CD4-positive, alpha-beta T cell treated with Interleukin-12 subunit alpha and Interleukin-12 subunit beta, for 1 hour (primary cell): ENCODE data around the gene NKX2-4.

Experiments used
- DNase-seq: peaks from one replicate; pipeline ENCODE4 v3.0.0-alpha.2; 2020

NKX2-4 gene

DNA sequence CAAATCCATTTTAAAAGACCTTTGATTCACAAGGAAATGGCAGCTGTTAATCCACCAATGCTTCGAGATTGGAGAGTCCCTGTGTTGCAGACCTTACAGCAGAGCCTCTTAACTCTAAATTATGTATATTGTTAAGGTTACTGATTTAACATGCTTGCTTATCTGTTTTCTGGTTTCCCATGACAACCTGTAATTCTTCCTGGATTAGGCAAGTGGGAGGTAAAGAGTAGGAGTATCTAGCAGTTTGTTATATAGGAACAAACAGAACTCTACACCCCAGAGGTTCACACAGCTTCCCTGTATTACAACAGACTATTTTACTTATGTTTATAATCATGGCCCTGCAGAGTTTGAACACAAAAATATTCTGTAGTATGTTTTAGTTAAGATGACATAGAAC lies 39.5 kb downstream of the NKX2-4 start:
- no peak for DNase-seq

DNA sequence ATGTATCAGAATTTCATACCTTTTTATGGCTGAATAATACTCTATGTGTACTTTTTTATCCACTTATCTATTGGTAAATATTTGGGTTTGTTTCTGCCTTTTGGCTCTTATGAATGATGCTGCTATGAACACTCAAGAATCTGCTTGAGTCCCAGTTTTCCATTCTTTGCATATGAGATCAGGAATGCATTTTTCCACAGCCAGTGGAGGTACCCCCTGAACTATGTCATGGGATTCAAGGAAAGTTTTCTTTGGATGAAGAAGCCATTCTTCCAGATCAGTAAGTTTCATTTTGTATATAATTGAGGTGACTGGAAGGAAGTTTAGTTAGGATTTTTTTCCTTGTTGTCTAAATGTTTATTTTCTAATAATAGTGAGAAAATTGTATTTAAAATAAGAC lies 40.9 kb downstream of the NKX2-4 start:
- no peak for DNase-seq

GRCh38 chr20:21355981-21356380 lies 41.3 kb downstream of the NKX2-4 start:
- no peak for DNase-seq

DNA sequence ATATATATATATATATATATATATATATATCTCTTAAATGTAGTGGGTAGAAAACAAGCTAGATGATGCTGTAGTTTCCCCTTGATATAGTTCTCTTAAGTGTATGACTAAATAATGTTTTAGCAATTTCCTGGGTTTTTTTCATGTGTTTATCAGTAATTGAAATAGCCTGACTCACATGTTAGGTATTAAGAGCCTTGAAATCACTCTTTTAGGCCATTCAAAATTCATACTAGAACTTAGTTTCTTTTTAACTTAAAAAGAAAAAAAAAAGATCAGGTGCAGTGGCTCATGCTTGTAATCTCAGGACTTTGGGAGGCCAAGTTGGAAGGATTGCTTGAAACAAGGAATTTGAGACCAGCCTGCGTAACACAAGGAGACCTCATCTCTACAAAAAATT lies 44.1 kb downstream of the NKX2-4 start:
- DNase-seq = no peak

DNA sequence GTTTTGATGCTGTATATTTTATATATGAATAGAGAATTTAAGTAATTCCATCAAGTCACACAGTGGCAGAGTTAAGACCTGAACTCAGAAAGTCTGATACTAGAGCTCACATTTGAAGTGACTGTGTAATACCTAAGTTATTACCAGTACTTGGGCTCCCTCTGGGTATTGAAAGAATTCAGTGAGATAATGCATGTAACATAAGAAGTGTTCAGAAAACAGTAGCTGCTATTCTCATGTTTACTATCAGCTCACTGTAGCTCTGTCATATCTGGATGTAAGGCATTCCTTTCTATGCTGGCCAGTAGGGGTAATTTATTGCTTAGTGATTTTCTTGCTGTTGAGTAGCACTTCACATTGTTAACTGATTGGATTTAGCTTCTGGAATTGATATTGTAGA lies 44.6 kb downstream of the NKX2-4 start:
- DNase-seq = no peak
